Measurements from ENCODE around the gene KTI12.

The KTI12 gene

GRCh38 chr1:52060822-52061221 is 27.2 kb upstream of the KTI12 start:
- Histone ChIP-seq H3K9me3 (ENCODE audit: control insufficient read depth, insufficient read depth, low read depth, low read length) (no peaks in the 10 kb centered on the region), H3K36me3 (ENCODE audit: control insufficient read depth in 2 of 2, insufficient read depth in 1 of 2, low read length in 2 of 2) (peaks cover 30 to 60% of the 10 kb centered on the region in 2 experiments), H3K4me3 (ENCODE audit: low read depth, low read length) (no peak overlapping the region), H3K4me1 (ENCODE audit: control insufficient read depth, insufficient read depth, low read length) (peaks cover 7% of the 10 kb centered on the region; the same call in 1 of the 2 replicates), H3K27ac (ENCODE audit: extremely low read depth, low read depth, low read length) (no peak overlapping the region)
- POLR2A ChIA-PET, result no interaction called here
- CTCF ChIA-PET, result interaction anchor here (0.6 to 1.1 kb wide), 5 partner anchors 9 to 1356 kb away, joined by 3 to 8 read pairs (median 3); no protein-coding TSS in a partner anchor
- TF ChIP-seq ZXDB (tag by site-specific recombination; IDR thresholded peaks at IDR 0.05) (no peak), ZNF350 (tag by site-specific recombination; IDR thresholded peaks at IDR 0.05) (no peak), ZNF157 (tag by site-specific recombination; IDR thresholded peaks at IDR 0.05) (no peak), OSR2 (tag by site-specific recombination; IDR thresholded peaks at IDR 0.05) (no peak), ZSCAN5A (tag by site-specific recombination; IDR thresholded peaks at IDR 0.05) (no peak), ZNF274 (IDR thresholded peaks at IDR 0.05; ENCODE audit: low read length) (no peak), ZNF274 (tag by site-specific recombination; IDR thresholded peaks at IDR 0.05; ENCODE audit: borderline replicate concordance) (no peak), ZBTB49 (tag by site-specific recombination; IDR thresholded peaks at IDR 0.05; ENCODE audit: low read depth) (no peak), ZNF529 (tag by site-specific recombination; IDR thresholded peaks at IDR 0.05; ENCODE audit: insufficient replicate concordance) (no peak), ZBTB48 (tag by site-specific recombination; IDR thresholded peaks at IDR 0.05) (no peak), HOXA7 (CRISPR knock-in tag; IDR thresholded peaks at IDR 0.05; ENCODE audit: borderline replicate concordance) (no peak)

GRCh38 chr1:52059888-52060287 is 26.3 kb upstream of the KTI12 start:
- no peak overlapping the region for H3K4me3 ChIP-seq (ENCODE audit: low read depth, low read length)
- CTCF ChIA-PET, result interaction anchor here (0.6 to 1.1 kb wide), 3 partner anchors 10 to 13 kb away, joined by 3 to 8 read pairs (median 5); no protein-coding TSS in a partner anchor
- peaks cover 21 to 51% of the 10 kb centered on the region in 2 experiments for H3K36me3 ChIP-seq (ENCODE audit: control insufficient read depth in 2 of 2, insufficient read depth in 1 of 2, low read length in 2 of 2)
- peaks cover 7% of the 10 kb centered on the region; the same call in 1 of the 2 replicates for H3K4me1 ChIP-seq (ENCODE audit: control insufficient read depth, insufficient read depth, low read length)
- TF ChIP-seq ZNF664 (tag by site-specific recombination; IDR thresholded peaks at IDR 0.05) (0 out of 2 replicates have a peak, but pooled peaks have one; percentile 19), ZNF366 (tag by site-specific recombination; conservative IDR thresholded peaks at IDR 0.05) (no peak)
- POLR2A ChIA-PET, result no interaction called here
- H3K9me3 ChIP-seq (ENCODE audit: control insufficient read depth, insufficient read depth, low read depth, low read length), result no peaks in the 10 kb centered on the region
- no peak overlapping the region for H3K27ac ChIP-seq (ENCODE audit: extremely low read depth, low read depth, low read length)

GRCh38 chr1:52059321-52059720 is 25.7 kb upstream of the KTI12 start:
- POLR2A ChIA-PET, result no interaction called here
- H3K4me3 ChIP-seq (ENCODE audit: low read depth, low read length), result no peak overlapping the region
- CTCF ChIA-PET, result interaction anchor here (0.7 to 0.9 kb wide), 2 partner anchors 14 to 181 kb away, joined by 3 to 4 read pairs; partner anchors contain the start of gene NRDC
- H3K36me3 ChIP-seq (ENCODE audit: control insufficient read depth in 2 of 2, insufficient read depth in 1 of 2, low read length in 2 of 2), result peaks cover 20 to 45% of the 10 kb centered on the region in 2 experiments
- peaks cover 7% of the 10 kb centered on the region; the same call in 1 of the 2 replicates for H3K4me1 ChIP-seq (ENCODE audit: control insufficient read depth, insufficient read depth, low read length)
- H3K9me3 ChIP-seq (ENCODE audit: control insufficient read depth, insufficient read depth, low read depth, low read length), result no peaks in the 10 kb centered on the region
- H3K27ac ChIP-seq (ENCODE audit: extremely low read depth, low read depth, low read length), result no peak overlapping the region
- TF ChIP-seq PRDM4 (tag by site-specific recombination; IDR thresholded peaks at IDR 0.05), result no peak
- TF ChIP-seq SCRT2 (tag by site-specific recombination; IDR thresholded peaks at IDR 0.05), result no peak
- TF ChIP-seq ZNF629 (tag by site-specific recombination; IDR thresholded peaks at IDR 0.05), result no peak
- TF ChIP-seq ZNF362 (tag by site-specific recombination; IDR thresholded peaks at IDR 0.05), result 0 out of 2 replicates have a peak, but pooled peaks have one; percentile 42
